Gastroesophageal sphincter (tissue), 4 donors: ENCODE measurements around the gene HUNK. TPM values are rescaled to one million over a fixed set of nuclear protein-coding genes. Genes with fewer than 3 reads are reported as not detected.
A peak's percentile ranks its signal among the peaks of the same experiment; 100 is the strongest.

Experiments used
- ATAC-seq: fragments of 150-250 bp; one replicate; pipeline ENCODE4 v1.9.1; 2016; ENCODE audit warnings: mild to moderate bottlenecking, moderate library complexity
- H3K27ac ChIP-seq, 4 donors: fragments of 200-600 bp; sonication (generic) in 3 of 4; 1 replicate in 3 of 4; 2 replicates in 1 of 4; pipeline ENCODE4 v1.5.1; 2016 to 2019
- H3K27me3 ChIP-seq: fragments of 200-600 bp; sonication (generic); one replicate; pipeline ENCODE4 v1.5.1; 2019
- H3K36me3 ChIP-seq, 2 donors: fragments of 200-600 bp; sonication (generic); one replicate each; pipeline ENCODE4 v1.5.1; 2019; ENCODE audit warnings: control low read depth in 1 of 2
- H3K4me1 ChIP-seq, 3 donors: fragments of 200-600 bp; sonication (generic); 1 replicate in 2 of 3; 2 replicates in 1 of 3; pipeline ENCODE4 v1.5.1; 2016 to 2019; ENCODE audit warnings: control low read depth in 2 of 3
- H3K4me3 ChIP-seq, 2 donors: fragments of 200-600 bp; sonication (generic); one replicate each; pipeline ENCODE4 v1.5.1; 2019; ENCODE audit warnings: mild to moderate bottlenecking in 1 of 2, moderate library complexity in 1 of 2
- H3K9me3 ChIP-seq, 3 donors: fragments of 200-600 bp; sonication (generic); one replicate each; pipeline ENCODE4 v1.5.1; 2017 to 2019; ENCODE audit warnings: control low read depth in 2 of 3
- CTCF ChIP-seq, 4 experiments: fragments of 200-600 bp in 2 of 4; fragments of 450-650 bp in 2 of 4; sonication (generic) in 1 of 4; IDR thresholded peaks; one replicate each; pipeline ENCODE4 v1.5.1; 2017 to 2019; ENCODE audit warnings: antibody characterized with exemption in 4 of 4, mild to moderate bottlenecking in 2 of 4, moderate library complexity in 2 of 4
- EP300 ChIP-seq: sonication (generic); formaldehyde crosslinking; IDR thresholded peaks from one replicate; pipeline ENCODE4 v1.6.1; 2017; ENCODE audit warnings: antibody characterized with exemption, mild to moderate bottlenecking
- POLR2A ChIP-seq, 2 donors: fragments of 450-650 bp; IDR thresholded peaks; one replicate each; pipeline ENCODE4 v1.6.1; 2017; ENCODE audit warnings: antibody characterized with exemption in 2 of 2, mild to moderate bottlenecking in 2 of 2, moderate library complexity in 1 of 2
- POLR2AphosphoS5 ChIP-seq: sonication (generic); formaldehyde crosslinking; IDR thresholded peaks from one replicate; pipeline ENCODE4 v1.6.1; 2017; ENCODE audit warnings: antibody characterized with exemption
- WGBS, 2 donors: methylation state at CpG; one replicate each; pipeline ENCODE4 v1.1.5; 2018; ENCODE audit warnings: low coverage in 1 of 2; 5-methylcytosine and 5-hydroxymethylcytosine counted together
- total RNA-seq, 4 donors: library from RNA; depleted of rRNA; stranded (reverse); fragments of >200 nt; gene quantifications; one replicate each; pipeline ENCODE4 v1.1.0, GENCODE V29; 2016

The HUNK gene
- total RNA-seq, 4 donors from 2014 or later, result 0.47 to 1.7 (median 0.81) TPM

GRCh38 chr21:31913182-31913608 lies 40.4 kb downstream of the HUNK start:
- H3K27me3 ChIP-seq, result peaks cover 19% of the 10 kb centered on the region
- H3K27ac ChIP-seq, result no peak overlapping the region
- H3K9me3 ChIP-seq, result no peaks in the 10 kb centered on the region
- 72 to 75% methylated on average over 3 of the region's 5 CpGs for WGBS, 2 donors
- H3K4me3 ChIP-seq, result no peak overlapping the region
- TF ChIP-seq POLR2AphosphoS5, result no peak
- no peak for TF ChIP-seq EP300
- TF ChIP-seq POLR2A (IDR thresholded peaks at IDR 0.05), result no peak
- no peak for TF ChIP-seq CTCF (IDR thresholded peaks at IDR 0.05)
- H3K4me1 ChIP-seq, result no peaks in the 10 kb centered on the region
- no peaks in the 10 kb centered on the region for H3K36me3 ChIP-seq
- no peak for ATAC-seq

GRCh38 chr21:31914472-31914871 lies 41.7 kb downstream of the HUNK start:
- Histone ChIP-seq H3K36me3 (no peaks in the 10 kb centered on the region), H3K9me3 (no peaks in the 10 kb centered on the region), H3K27ac (no peak overlapping the region), H3K27me3 (peaks cover 15% of the 10 kb centered on the region), H3K4me3 (no peak overlapping the region), H3K4me1 (no peaks in the 10 kb centered on the region)
- WGBS, 2 donors, result 58 to 90% methylated on average over 4 of the region's 4 CpGs
- TF ChIP-seq POLR2A (IDR thresholded peaks at IDR 0.05), result no peak
- TF ChIP-seq POLR2AphosphoS5, result no peak
- TF ChIP-seq CTCF (IDR thresholded peaks at IDR 0.05), result no peak
- TF ChIP-seq EP300, result no peak
- no peak for ATAC-seq

- no peaks in the 10 kb centered on the region for H3K36me3 ChIP-seq
- TF ChIP-seq EP300 (no peak), POLR2A (IDR thresholded peaks at IDR 0.05) (no peak), CTCF (IDR thresholded peaks at IDR 0.05) (no peak), POLR2AphosphoS5 (no peak)
- H3K27me3 ChIP-seq, result peaks cover 12% of the 10 kb centered on the region
- H3K4me3 ChIP-seq, result no peak overlapping the region
- no peak overlapping the region for H3K27ac ChIP-seq
- H3K9me3 ChIP-seq, result no peaks in the 10 kb centered on the region
- no peaks in the 10 kb centered on the region for H3K4me1 ChIP-seq
- no peak for ATAC-seq
- WGBS, 2 donors, result 66 to 72% methylated on average over 3 of the region's 3 CpGs
These were observed 42.7 kb downstream of the HUNK start for GRCh38 chr21:31915566-31915965.

- Histone ChIP-seq H3K4me3 (no peak overlapping the region), H3K4me1 (no peaks in the 10 kb centered on the region), H3K27me3 (peaks cover 6% of the 10 kb centered on the region), H3K27ac (no peak overlapping the region), H3K36me3 (no peaks in the 10 kb centered on the region), H3K9me3 (no peaks in the 10 kb centered on the region)
- 43 to 69% methylated on average over 1 to 7 of the region's 7 CpGs for WGBS, 2 donors
- TF ChIP-seq CTCF (IDR thresholded peaks at IDR 0.05) (no peak), EP300 (no peak), POLR2A (IDR thresholded peaks at IDR 0.05) (no peak), POLR2AphosphoS5 (no peak)
- peak; percentile 57 for ATAC-seq
These were observed 44.3 kb downstream of the HUNK start for GRCh38 chr21:31917108-31917507.

- H3K27me3 ChIP-seq, result peaks cover 2% of the 10 kb centered on the region
- H3K4me1 ChIP-seq, result no peaks in the 10 kb centered on the region
- no peaks in the 10 kb centered on the region for H3K36me3 ChIP-seq
- no peaks in the 10 kb centered on the region for H3K9me3 ChIP-seq
- 83 to 100% methylated on average over 3 of the region's 3 CpGs for WGBS, 2 donors
- ATAC-seq, result no peak
- TF ChIP-seq POLR2AphosphoS5 (no peak), CTCF (IDR thresholded peaks at IDR 0.05) (no peak), EP300 (no peak)
- no peak overlapping the region for H3K4me3 ChIP-seq
- no peak overlapping the region for H3K27ac ChIP-seq
These were observed 45.5 kb downstream of the HUNK start for GRCh38 chr21:31918250-31918775.
